ENCODE measurements around the gene ENPP4. TPM values are rescaled to one million over a fixed set of nuclear protein-coding genes. Genes with fewer than 3 reads are reported as not detected.
"Not testable (repeated sequence)": the region's sequence is repeated elsewhere in the genome, so short reads cannot be mapped to it uniquely, and the experiment has no call there.

ENPP4 gene, protein sequence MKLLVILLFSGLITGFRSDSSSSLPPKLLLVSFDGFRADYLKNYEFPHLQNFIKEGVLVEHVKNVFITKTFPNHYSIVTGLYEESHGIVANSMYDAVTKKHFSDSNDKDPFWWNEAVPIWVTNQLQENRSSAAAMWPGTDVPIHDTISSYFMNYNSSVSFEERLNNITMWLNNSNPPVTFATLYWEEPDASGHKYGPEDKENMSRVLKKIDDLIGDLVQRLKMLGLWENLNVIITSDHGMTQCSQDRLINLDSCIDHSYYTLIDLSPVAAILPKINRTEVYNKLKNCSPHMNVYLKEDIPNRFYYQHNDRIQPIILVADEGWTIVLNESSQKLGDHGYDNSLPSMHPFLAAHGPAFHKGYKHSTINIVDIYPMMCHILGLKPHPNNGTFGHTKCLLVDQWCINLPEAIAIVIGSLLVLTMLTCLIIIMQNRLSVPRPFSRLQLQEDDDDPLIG
- 6.5 and 10.0 TPM in 2 replicates for total RNA-seq

DNA sequence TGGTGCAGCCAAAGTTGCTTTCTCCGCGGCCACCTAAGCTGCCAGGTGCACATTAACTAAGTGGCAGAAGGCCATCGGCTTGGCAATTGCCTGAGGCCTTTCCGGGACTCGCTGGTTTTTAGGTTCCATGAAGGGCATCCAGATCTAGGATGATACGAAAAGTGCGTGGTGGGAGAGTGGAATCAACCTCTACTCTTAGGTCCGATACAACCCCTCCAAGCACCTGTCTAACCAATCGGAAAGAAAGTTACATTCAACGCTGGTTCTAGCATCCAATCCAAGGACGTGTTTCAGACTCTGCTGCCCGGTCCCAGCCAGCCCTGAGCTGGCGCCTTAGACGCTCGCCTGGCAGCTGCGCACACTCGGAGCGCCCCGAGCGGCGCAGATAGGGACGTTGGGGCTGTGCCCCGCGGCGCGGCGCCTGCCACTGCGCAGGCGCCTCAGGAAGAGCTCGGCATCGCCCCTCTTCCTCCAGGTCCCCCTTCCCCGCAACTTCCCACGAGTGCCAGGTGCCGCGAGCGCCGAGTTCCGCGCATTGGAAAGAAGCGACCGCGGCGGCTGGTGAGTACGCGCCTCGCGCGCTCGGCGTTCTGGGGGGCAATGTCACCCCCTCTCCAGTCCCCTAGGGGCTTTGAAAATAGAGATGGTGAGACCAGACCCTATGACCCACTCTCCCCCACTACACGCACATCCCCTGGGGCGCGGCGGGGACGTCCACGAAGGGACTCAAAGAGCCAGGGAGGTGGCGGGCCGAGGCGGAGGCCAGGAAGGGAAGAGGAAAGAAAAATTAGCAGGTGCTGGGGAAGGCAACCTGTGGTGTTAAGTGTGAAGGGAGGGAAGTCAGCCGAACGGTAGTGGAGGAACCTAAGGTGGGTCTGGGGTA is at the start of gene ENPP4:
ENPP4 (plus strand) TSS at position 361 of the 883 bp plus-strand sequence. CDS start 9,595 bp downstream, outside the sequence.
- H3K4me2 ChIP-seq (ENCODE audit: insufficient read depth, low read length): peak within 1 kb of the TSS; percentile 52
- peaks cover 25% of the 10 kb centered on the region for H3K27me3 ChIP-seq (ENCODE audit: insufficient read depth, low read length)
- H2AFZ ChIP-seq (ENCODE audit: low read length): peak within 1 kb of the TSS; percentile 88
- no peaks in the 10 kb centered on the region for H3K4me1 ChIP-seq (ENCODE audit: insufficient read depth, low read length)
- TF ChIP-seq, protein P1, sequence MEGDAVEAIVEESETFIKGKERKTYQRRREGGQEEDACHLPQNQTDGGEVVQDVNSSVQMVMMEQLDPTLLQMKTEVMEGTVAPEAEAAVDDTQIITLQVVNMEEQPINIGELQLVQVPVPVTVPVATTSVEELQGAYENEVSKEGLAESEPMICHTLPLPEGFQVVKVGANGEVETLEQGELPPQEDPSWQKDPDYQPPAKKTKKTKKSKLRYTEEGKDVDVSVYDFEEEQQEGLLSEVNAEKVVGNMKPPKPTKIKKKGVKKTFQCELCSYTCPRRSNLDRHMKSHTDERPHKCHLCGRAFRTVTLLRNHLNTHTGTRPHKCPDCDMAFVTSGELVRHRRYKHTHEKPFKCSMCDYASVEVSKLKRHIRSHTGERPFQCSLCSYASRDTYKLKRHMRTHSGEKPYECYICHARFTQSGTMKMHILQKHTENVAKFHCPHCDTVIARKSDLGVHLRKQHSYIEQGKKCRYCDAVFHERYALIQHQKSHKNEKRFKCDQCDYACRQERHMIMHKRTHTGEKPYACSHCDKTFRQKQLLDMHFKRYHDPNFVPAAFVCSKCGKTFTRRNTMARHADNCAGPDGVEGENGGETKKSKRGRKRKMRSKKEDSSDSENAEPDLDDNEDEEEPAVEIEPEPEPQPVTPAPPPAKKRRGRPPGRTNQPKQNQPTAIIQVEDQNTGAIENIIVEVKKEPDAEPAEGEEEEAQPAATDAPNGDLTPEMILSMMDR (IDR thresholded peaks at IDR 0.05; ENCODE audit: extremely low read depth, low read depth, low read length): no peak
- peak within 1 kb of the TSS; percentile 73 for H3K4me3 ChIP-seq (ENCODE audit: insufficient read depth, low read length)
- no peak within 1 kb of the TSS for H3K27ac ChIP-seq (ENCODE audit: low read depth, low read length)
- H3K36me3 ChIP-seq (ENCODE audit: insufficient read depth, low read length): no peaks in the 10 kb centered on the region
- no peaks in the 10 kb centered on the region for H4K20me1 ChIP-seq (ENCODE audit: insufficient read depth, low read length)
- peak; percentile 97 for DNase-seq (ENCODE audit: insufficient read length, low spot score, missing footprints)
- H3K9me3 ChIP-seq (ENCODE audit: low read depth, low read length): no peaks in the 10 kb centered on the region
- H3K79me2 ChIP-seq (ENCODE audit: insufficient read depth, low read length): no peaks in the 10 kb centered on the region

DNA sequence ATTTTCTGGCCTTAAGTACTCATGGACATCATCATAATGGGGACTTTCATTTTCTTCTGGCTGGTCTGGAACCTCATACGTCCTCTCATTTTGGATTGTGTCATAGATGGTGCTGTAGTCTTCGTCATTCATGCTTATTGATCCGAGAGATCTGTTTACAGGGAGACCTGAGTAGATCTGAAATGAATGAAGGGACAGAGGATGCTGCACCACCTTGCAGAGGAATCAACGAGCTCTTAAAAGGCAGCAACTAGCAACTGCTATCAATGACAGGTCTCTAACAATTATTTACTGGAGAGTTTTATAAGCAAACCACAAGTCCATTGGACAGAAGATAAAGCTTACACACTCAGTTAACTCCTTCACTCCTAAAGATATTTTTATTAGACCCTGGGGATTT is 49.7 kb upstream of the ENPP4 start:
- Histone ChIP-seq H3K4me1 (ENCODE audit: insufficient read depth, low read length) (no peaks in the 10 kb centered on the region), H3K27me3 (ENCODE audit: insufficient read depth, low read length) (no peaks in the 10 kb centered on the region), H2AFZ (ENCODE audit: low read length) (no peak overlapping the region), H3K36me3 (ENCODE audit: insufficient read depth, low read length) (no peaks in the 10 kb centered on the region), H4K20me1 (ENCODE audit: insufficient read depth, low read length) (no peaks in the 10 kb centered on the region), H3K79me2 (ENCODE audit: insufficient read depth, low read length) (no peaks in the 10 kb centered on the region), H3K27ac (ENCODE audit: low read depth, low read length) (no peak overlapping the region), H3K4me3 (ENCODE audit: insufficient read depth, low read length) (no peak overlapping the region), H3K4me2 (ENCODE audit: insufficient read depth, low read length) (no peak overlapping the region), H3K9me3 (ENCODE audit: low read depth, low read length) (no peaks in the 10 kb centered on the region)
- TF ChIP-seq, protein P1 (IDR thresholded peaks at IDR 0.05; ENCODE audit: extremely low read depth, low read depth, low read length): no peak
- no peak for DNase-seq (ENCODE audit: insufficient read length, low spot score, missing footprints)

DNA sequence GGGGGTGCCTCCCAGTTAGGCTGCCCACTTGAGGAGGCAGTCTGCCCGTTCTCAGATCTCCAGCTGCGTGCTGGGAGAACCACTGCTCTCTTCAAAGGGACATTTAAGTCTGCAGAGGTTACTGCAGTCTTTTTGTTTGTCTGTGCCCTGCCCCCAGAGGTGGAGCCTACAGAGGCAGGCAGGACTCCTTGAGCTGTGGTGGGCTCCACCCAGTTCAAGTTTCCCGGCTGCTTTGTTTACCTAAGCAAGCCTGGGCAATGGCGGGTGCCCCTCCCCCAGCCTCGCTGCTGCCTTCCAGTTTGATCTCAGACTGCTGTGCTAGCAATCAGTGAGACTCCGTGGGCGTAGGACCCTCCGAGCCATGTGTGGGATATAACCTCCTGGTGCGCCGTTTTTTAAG is 44.1 kb upstream of the ENPP4 start:
- H3K36me3 ChIP-seq (ENCODE audit: insufficient read depth, low read length); DNase-seq (ENCODE audit: insufficient read length, low spot score, missing footprints): not testable (repeated sequence)

DNA sequence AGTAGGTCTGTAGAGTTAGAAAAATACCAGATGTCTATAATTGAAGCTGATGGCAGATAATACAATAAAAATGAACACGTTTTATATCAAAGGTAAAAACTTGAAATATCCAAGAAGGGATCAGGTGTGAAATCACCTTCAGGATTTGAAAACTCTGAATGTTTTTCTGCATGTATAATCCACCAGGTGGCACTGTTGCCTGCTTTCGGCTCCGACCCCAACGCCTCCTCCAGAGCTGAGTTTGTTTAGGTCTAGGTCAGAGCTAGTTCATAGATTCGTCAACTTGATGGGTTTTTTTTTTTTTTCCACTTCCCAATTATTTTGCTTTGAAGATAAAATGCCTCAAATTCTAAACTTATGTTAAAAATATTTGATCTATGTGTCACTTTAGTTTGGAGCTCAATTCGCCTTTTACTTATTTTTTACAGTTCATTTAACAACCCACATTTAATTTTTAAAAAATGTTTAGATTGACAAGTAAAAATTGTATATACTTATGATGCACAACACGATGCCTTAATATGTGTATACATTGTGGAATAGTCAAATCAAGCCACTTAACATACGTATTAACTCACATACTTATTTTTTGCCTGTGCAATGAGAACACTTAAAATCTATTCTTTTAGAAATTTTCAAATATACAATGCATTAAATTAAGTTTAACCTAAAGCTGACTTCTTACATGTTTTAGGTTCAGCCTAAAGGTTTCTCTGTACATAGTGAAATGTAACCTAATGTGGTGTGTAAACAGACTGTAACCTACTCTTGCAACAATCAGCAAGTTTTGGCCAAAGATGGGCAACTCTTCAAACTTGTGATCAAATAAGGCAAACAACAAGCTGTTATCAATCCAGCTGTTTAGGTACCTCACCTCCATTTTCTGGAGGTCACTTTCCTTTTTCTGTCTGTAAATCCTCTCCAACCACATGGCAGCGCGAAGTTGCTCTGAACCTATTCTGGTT is 39.4 kb upstream of the ENPP4 start:
- TF ChIP-seq, protein P1 (IDR thresholded peaks at IDR 0.05; ENCODE audit: extremely low read depth, low read depth, low read length): peak; percentile 81
- DNase-seq (ENCODE audit: insufficient read length, low spot score, missing footprints): peak; percentile 32
- Histone ChIP-seq H3K36me3 (ENCODE audit: insufficient read depth, low read length) (no peaks in the 10 kb centered on the region), H3K4me3 (ENCODE audit: insufficient read depth, low read length) (no peak overlapping the region), H3K4me2 (ENCODE audit: insufficient read depth, low read length) (no peak overlapping the region), H3K27me3 (ENCODE audit: insufficient read depth, low read length) (peaks cover 3% of the 10 kb centered on the region), H3K4me1 (ENCODE audit: insufficient read depth, low read length) (no peaks in the 10 kb centered on the region), H3K9me3 (ENCODE audit: low read depth, low read length) (no peaks in the 10 kb centered on the region), H4K20me1 (ENCODE audit: insufficient read depth, low read length) (no peaks in the 10 kb centered on the region), H3K27ac (ENCODE audit: low read depth, low read length) (no peak overlapping the region), H3K79me2 (ENCODE audit: insufficient read depth, low read length) (no peaks in the 10 kb centered on the region), H2AFZ (ENCODE audit: low read length) (no peak overlapping the region)

More for the DNA sequence above, 44.1 kb upstream of the ENPP4 start:
- not testable (repeated sequence) for H3K27ac ChIP-seq (ENCODE audit: low read depth, low read length); H3K4me3 ChIP-seq (ENCODE audit: insufficient read depth, low read length); H3K27me3 ChIP-seq (ENCODE audit: insufficient read depth, low read length); H3K79me2 ChIP-seq (ENCODE audit: insufficient read depth, low read length); H2AFZ ChIP-seq (ENCODE audit: low read length); H3K4me2 ChIP-seq (ENCODE audit: insufficient read depth, low read length); H3K4me1 ChIP-seq (ENCODE audit: insufficient read depth, low read length); H3K9me3 ChIP-seq (ENCODE audit: low read depth, low read length); H4K20me1 ChIP-seq (ENCODE audit: insufficient read depth, low read length)
